ENCODE results near the gene ENTPD2.

The ENTPD2 gene

GRCh38 chr9:137018761-137019559 is 34.9 kb downstream of the ENTPD2 start:
- no peak for TF ChIP-seq JUND (IDR thresholded peaks at IDR 0.05; ENCODE audit: low read depth)
- no peak for DNase-seq (ENCODE audit: low read depth in 1 of 2, low spot score in 1 of 2)
- in situ Hi-C loops (cut with HindIII; ENCODE audit: low pct_unique_long_range_greater_than_20kb, low sequenced_read_pairs): no loop called here

- no peak for TF ChIP-seq JUND (IDR thresholded peaks at IDR 0.05; ENCODE audit: low read depth)
- in situ Hi-C loops (cut with HindIII; ENCODE audit: low pct_unique_long_range_greater_than_20kb, low sequenced_read_pairs): no loop called here
- DNase-seq (ENCODE audit: low read depth in 1 of 2, low spot score in 1 of 2): no peak
Measured at GRCh38 chr9:137017791-137018497, 35.9 kb downstream of the ENTPD2 start.

- DNase-seq (ENCODE audit: low read depth in 1 of 2, low spot score in 1 of 2): no peak
- no peak for TF ChIP-seq JUND (IDR thresholded peaks at IDR 0.05; ENCODE audit: low read depth)
- in situ Hi-C loops (cut with HindIII; ENCODE audit: low pct_unique_long_range_greater_than_20kb, low sequenced_read_pairs): no loop called here
Measured at GRCh38 chr9:137017071-137017470, 36.8 kb downstream of the ENTPD2 start.

- TF ChIP-seq JUND (IDR thresholded peaks at IDR 0.05; ENCODE audit: low read depth): no peak
- in situ Hi-C loops (cut with HindIII; ENCODE audit: low pct_unique_long_range_greater_than_20kb, low sequenced_read_pairs): no loop called here
- DNase-seq (ENCODE audit: low read depth in 1 of 2, low spot score in 1 of 2): no peak
Measured at GRCh38 chr9:137016436-137016835, 37.4 kb downstream of the ENTPD2 start.

GRCh38 chr9:137015976-137016375 is 37.9 kb downstream of the ENTPD2 start:
- in situ Hi-C loops (cut with HindIII; ENCODE audit: low pct_unique_long_range_greater_than_20kb, low sequenced_read_pairs): no loop called here
- no peak for DNase-seq (ENCODE audit: low read depth in 1 of 2, low spot score in 1 of 2)
- TF ChIP-seq JUND (IDR thresholded peaks at IDR 0.05; ENCODE audit: low read depth): no peak

- DNase-seq (ENCODE audit: low read depth in 1 of 2, low spot score in 1 of 2): no peak
- in situ Hi-C loops (cut with HindIII; ENCODE audit: low pct_unique_long_range_greater_than_20kb, low sequenced_read_pairs): no loop called here
- no peak for TF ChIP-seq JUND (IDR thresholded peaks at IDR 0.05; ENCODE audit: low read depth)
Measured at GRCh38 chr9:137015540-137015930, 38.3 kb downstream of the ENTPD2 start.

- in situ Hi-C loops (cut with HindIII; ENCODE audit: low pct_unique_long_range_greater_than_20kb, low sequenced_read_pairs): no loop called here
- DNase-seq (ENCODE audit: low read depth in 1 of 2, low spot score in 1 of 2): no peak
- no peak for TF ChIP-seq JUND (IDR thresholded peaks at IDR 0.05; ENCODE audit: low read depth)
Measured at GRCh38 chr9:137014776-137015539, 38.9 kb downstream of the ENTPD2 start.

GRCh38 chr9:137014166-137014565 is 39.7 kb downstream of the ENTPD2 start:
- TF ChIP-seq JUND (IDR thresholded peaks at IDR 0.05; ENCODE audit: low read depth): no peak
- no peak for DNase-seq (ENCODE audit: low read depth in 1 of 2, low spot score in 1 of 2)
- in situ Hi-C loops (cut with HindIII; ENCODE audit: low pct_unique_long_range_greater_than_20kb, low sequenced_read_pairs): no loop called here

GRCh38 chr9:137013571-137013940 is 40.3 kb downstream of the ENTPD2 start:
- no peak for TF ChIP-seq JUND (IDR thresholded peaks at IDR 0.05; ENCODE audit: low read depth)
- no peak for DNase-seq (ENCODE audit: low read depth in 1 of 2, low spot score in 1 of 2)
- in situ Hi-C loops (cut with HindIII; ENCODE audit: low pct_unique_long_range_greater_than_20kb, low sequenced_read_pairs): no loop called here

GRCh38 chr9:137012694-137013570 is 40.9 kb downstream of the ENTPD2 start:
- in situ Hi-C loops (cut with HindIII; ENCODE audit: low pct_unique_long_range_greater_than_20kb, low sequenced_read_pairs): no loop called here
- TF ChIP-seq JUND (IDR thresholded peaks at IDR 0.05; ENCODE audit: low read depth): no peak
- no peak for DNase-seq (ENCODE audit: low read depth in 1 of 2, low spot score in 1 of 2)

GRCh38 chr9:137011907-137012675 is 41.8 kb downstream of the ENTPD2 start:
- TF ChIP-seq JUND (IDR thresholded peaks at IDR 0.05; ENCODE audit: low read depth): no peak

More at GRCh38 chr9:137011907-137012675, 41.8 kb downstream of the ENTPD2 start:
- in situ Hi-C loops (cut with HindIII; ENCODE audit: low pct_unique_long_range_greater_than_20kb, low sequenced_read_pairs): no loop called here
- no peak for DNase-seq (ENCODE audit: low read depth in 1 of 2, low spot score in 1 of 2)

All from T47D (cell line).